ENCODE data around the gene DLGAP1.

DNA sequence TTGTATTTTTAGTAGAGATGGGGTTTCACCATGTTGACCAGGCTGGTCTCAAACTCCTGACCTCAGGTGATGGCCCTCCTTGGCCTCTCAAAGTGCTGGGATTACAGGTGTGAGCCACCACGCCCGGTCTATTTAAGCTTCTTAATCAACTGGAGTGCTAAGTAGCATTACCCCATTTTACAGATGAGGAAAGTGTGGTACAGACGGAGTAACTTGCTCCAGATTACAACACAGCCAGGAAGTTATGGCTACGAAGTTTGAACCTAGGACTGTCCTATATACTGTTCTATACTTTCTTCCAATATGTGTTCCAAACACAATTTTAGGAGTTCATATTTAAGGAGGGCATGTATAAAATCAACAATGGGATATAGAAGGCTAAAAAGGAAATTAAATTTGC is 807.5 kb downstream of the DLGAP1 start:
- TF ChIP-seq, protein P1, sequence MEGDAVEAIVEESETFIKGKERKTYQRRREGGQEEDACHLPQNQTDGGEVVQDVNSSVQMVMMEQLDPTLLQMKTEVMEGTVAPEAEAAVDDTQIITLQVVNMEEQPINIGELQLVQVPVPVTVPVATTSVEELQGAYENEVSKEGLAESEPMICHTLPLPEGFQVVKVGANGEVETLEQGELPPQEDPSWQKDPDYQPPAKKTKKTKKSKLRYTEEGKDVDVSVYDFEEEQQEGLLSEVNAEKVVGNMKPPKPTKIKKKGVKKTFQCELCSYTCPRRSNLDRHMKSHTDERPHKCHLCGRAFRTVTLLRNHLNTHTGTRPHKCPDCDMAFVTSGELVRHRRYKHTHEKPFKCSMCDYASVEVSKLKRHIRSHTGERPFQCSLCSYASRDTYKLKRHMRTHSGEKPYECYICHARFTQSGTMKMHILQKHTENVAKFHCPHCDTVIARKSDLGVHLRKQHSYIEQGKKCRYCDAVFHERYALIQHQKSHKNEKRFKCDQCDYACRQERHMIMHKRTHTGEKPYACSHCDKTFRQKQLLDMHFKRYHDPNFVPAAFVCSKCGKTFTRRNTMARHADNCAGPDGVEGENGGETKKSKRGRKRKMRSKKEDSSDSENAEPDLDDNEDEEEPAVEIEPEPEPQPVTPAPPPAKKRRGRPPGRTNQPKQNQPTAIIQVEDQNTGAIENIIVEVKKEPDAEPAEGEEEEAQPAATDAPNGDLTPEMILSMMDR (IDR thresholded peaks at IDR 0.05): no peak
- TF ChIP-seq EZH2 (IDR thresholded peaks at IDR 0.05; ENCODE audit: borderline replicate concordance, insufficient read depth, low read depth, low read length, poor library complexity, severe bottlenecking): no peak
